SK-N-MC (cell line): ENCODE results near the gene ZG16B.

ENCODE experiments used
- EZH2 ChIP-seq: fragments of 200-600 bp; sonication (generic); IDR thresholded peaks from one replicate; pipeline ENCODE4 v1.6.1; 2017; ENCODE audit warnings: antibody characterized with exemption
- FOXP2 ChIP-seq: optimal IDR thresholded peaks from 2 replicates; pipeline ENCODE3; 2011; ENCODE audit warnings: mild to moderate bottlenecking, moderate library complexity; ENCODE audit not compliant: insufficient read depth; ENCODE audit errors: extremely low read length, control extremely low read depth
- POLR2AphosphoS5 ChIP-seq: IDR thresholded peaks from 2 replicates; pipeline ENCODE4 v1.6.1; 2012; ENCODE audit warnings: mild to moderate bottlenecking, low read depth, low read length, borderline replicate concordance

DNA sequence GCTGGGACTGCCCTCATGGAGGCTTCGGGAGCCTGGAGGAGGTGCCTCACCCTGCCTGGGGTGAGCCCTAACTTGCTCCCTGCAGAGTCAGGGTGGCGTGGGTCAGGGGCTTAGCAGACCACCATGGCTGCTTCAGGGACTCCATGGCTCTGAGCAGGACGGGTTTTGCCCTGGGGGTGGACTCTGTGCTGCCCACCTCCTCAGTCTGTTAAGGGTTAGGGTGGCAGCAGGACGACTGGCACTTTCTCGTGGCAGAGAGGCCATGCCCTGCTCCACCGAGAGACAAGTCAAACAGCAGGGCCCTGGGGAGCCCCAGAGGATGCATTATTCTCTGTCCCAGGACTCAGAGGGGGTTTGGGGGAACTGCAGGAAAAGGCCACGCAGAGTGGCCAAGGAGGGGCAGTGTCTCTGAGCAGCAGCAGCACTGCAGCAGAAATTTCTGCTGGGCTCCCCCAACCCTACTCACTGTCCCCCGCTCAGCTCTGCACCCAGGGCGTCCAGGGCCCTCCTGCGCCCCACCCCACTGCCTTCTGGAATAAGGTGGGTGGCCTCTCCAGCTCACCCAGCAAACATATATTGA lies 29.7 kb downstream of the ZG16B start:
- TF ChIP-seq EZH2 (no peak), POLR2AphosphoS5 (no peak), FOXP2 (no peak)
